Aorta (tissue), 5 donors: Measurements from ENCODE around the gene LRRC2. TPM values are rescaled to one million over a fixed set of nuclear protein-coding genes. Genes with fewer than 3 reads are reported as not detected.
"Not testable (repeated sequence)": the region's sequence is repeated elsewhere in the genome, so short reads cannot be mapped to it uniquely, and the experiment has no call there.

Source experiments
- ATAC-seq: fragments of 200-7000 bp; cut with Tn5 transposase; one replicate; pipeline ENCODE4 v1.9.1; 2022; ENCODE audit warnings: moderate library complexity; ENCODE audit not compliant: low FRiP score
- DNase-seq, 2 donors: peaks; one replicate each; pipeline ENCODE4 v3.0.0-alpha.2; 2020
- H3K27ac ChIP-seq, 2 donors: one replicate each; pipeline ENCODE4 v1.5.1; 2013; ENCODE audit warnings: low read length in 2 of 2, mild to moderate bottlenecking in 2 of 2, moderate library complexity in 2 of 2, control low read depth in 1 of 2, inconsistent platforms in 1 of 2, low read depth in 1 of 2
- H3K27me3 ChIP-seq, 2 donors: one replicate each; pipeline ENCODE4 v1.6.1; 2013; ENCODE audit warnings: control low read depth in 1 of 2, low read length in 1 of 2, mild to moderate bottlenecking in 1 of 2, moderate library complexity in 1 of 2; ENCODE audit not compliant: insufficient read depth in 2 of 2, control insufficient read depth in 1 of 2
- H3K36me3 ChIP-seq, 2 donors: one replicate each; pipeline ENCODE4 v1.6.1; 2013; ENCODE audit warnings: control low read depth in 1 of 2, low read length in 1 of 2, mild to moderate bottlenecking in 1 of 2; ENCODE audit not compliant: insufficient read depth in 2 of 2, control insufficient read depth in 1 of 2
- H3K4me1 ChIP-seq, 2 donors: one replicate each; pipeline ENCODE4 v1.6.1; 2013; ENCODE audit warnings: low read length in 2 of 2, control low read depth in 1 of 2, mild to moderate bottlenecking in 1 of 2, moderate library complexity in 1 of 2; ENCODE audit not compliant: insufficient read depth in 2 of 2, control insufficient read depth in 1 of 2
- H3K4me3 ChIP-seq, 2 donors: one replicate each; pipeline ENCODE4 v1.5.1; 2013; ENCODE audit warnings: low read length in 2 of 2, control low read depth in 1 of 2, mild to moderate bottlenecking in 1 of 2
- H3K9me3 ChIP-seq: one replicate; pipeline ENCODE4 v1.6.1; 2013; ENCODE audit warnings: mild to moderate bottlenecking, low read length; ENCODE audit not compliant: control insufficient read depth
- WGBS, 2 donors: extraction: QIAGEN DNeasy Blood & Tissue Kit; methylation state at CpG; one replicate each; pipeline ENCODE4 v1.1.7; 2013; 5-methylcytosine and 5-hydroxymethylcytosine counted together
- intact Hi-C, 2 donors: fragments of 100-400 bp; cut with DNase I; formaldehyde crosslinking; loops; one replicate each; pipeline versions ENCODE4 v1.14.2 to v1.15.0; 2022
- polyA plus RNA-seq, 2 donors: library from polyadenylated mRNA; stranded (reverse); fragments of 200-250 nt; gene quantifications; one replicate each; pipeline ENCODE4 v1.2.3, GENCODE V29; 2013
- total RNA-seq, 2 donors: library from RNA; stranded (reverse); fragmentation: NEBNext Ultra II Directional; extraction: Animal tissue kit (Norgen Biotek cat#: 25700); gene quantifications; one replicate each; pipeline ENCODE4 v1.2.1, GENCODE V29; 2021
- donor health status: healthy with polysubstance abuse.
- donor health status: Bipolar disorder and iron deficiency.
- donor health status: DM: no; HTN: no; CAD: no.
- donor health status: DM: no; HTN: no; CAD: no.
- donor health status: DM: yes; HTN: yes; CAD: no.

Gene LRRC2
- total and polyA plus RNA-seq, 4 donors: 0.03 to 8.8 (median 0.45) TPM

DNA sequence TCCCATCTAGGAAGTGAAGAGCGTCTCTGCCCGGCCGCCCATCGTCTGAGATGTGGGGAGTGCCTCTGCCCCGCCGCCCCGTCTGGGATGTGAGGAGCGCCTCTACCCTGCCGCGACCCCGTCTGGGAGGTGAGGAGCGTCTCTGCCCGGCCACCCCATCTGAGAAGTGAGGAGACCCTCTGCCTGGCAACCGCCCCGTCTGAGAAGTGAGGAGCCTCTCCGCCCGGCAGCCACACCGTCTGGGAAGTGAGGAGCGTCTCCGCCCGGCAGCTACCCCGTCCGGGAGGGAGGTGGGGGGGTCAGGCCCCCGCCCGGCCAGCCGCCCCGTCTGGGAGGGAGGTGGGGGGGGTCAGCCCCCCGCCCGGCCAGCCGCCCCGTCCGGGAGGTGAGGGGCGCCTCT is 71.6 kb downstream of the LRRC2 start:
- WGBS, 2 donors: 90 to 96% methylated on average over 9 to 28 of the region's 33 CpGs
- H3K27ac ChIP-seq, H3K4me1 ChIP-seq, intact Hi-C loops, DNase-seq, H3K27me3 ChIP-seq, H3K4me3 ChIP-seq, H3K36me3 ChIP-seq, H3K9me3 ChIP-seq, ATAC-seq: not testable (repeated sequence)

DNA sequence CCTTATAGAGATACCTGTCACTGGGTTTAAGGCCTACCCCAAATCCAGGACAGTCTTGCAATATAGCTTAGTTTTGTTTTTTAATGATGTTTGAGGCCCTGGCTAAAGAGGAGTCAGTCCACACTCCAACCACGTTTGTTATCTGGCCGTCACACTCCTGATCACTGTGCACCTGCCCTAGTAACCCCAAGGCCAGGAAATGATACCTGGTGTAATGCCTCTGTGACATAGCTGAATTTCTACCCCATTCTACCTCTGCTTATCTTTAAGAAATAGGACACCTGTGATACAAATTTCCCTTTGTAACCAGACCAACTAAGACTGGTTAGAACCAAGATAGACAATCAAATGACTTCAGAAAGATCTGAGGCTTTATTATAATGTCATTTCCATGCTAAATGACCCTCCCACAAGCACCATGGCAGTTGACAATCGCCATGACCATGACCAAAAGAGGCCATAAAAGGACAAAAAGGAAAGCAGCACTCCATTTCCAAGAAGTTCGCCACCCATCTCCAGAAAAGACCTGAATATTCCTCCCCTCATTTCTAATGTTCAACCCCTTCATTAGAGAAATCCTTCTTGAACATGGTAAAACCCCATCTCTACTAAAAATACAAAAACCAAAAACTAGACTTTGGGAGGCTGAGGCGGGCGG is 73.1 kb downstream of the LRRC2 start:
- ATAC-seq: no peak
- no peaks in the 10 kb centered on the region for H3K36me3 ChIP-seq
- DNase-seq: no peak
- no peaks in the 10 kb centered on the region for H3K27me3 ChIP-seq
- WGBS, 2 donors: 90% methylated on average over 6 of the region's 6 CpGs
- H3K4me3 ChIP-seq: no peak overlapping the region
- no peak overlapping the region for H3K27ac ChIP-seq
- H3K9me3 ChIP-seq: no peaks in the 10 kb centered on the region
- H3K4me1 ChIP-seq: no peaks in the 10 kb centered on the region
- intact Hi-C loops: no loop called here

DNA sequence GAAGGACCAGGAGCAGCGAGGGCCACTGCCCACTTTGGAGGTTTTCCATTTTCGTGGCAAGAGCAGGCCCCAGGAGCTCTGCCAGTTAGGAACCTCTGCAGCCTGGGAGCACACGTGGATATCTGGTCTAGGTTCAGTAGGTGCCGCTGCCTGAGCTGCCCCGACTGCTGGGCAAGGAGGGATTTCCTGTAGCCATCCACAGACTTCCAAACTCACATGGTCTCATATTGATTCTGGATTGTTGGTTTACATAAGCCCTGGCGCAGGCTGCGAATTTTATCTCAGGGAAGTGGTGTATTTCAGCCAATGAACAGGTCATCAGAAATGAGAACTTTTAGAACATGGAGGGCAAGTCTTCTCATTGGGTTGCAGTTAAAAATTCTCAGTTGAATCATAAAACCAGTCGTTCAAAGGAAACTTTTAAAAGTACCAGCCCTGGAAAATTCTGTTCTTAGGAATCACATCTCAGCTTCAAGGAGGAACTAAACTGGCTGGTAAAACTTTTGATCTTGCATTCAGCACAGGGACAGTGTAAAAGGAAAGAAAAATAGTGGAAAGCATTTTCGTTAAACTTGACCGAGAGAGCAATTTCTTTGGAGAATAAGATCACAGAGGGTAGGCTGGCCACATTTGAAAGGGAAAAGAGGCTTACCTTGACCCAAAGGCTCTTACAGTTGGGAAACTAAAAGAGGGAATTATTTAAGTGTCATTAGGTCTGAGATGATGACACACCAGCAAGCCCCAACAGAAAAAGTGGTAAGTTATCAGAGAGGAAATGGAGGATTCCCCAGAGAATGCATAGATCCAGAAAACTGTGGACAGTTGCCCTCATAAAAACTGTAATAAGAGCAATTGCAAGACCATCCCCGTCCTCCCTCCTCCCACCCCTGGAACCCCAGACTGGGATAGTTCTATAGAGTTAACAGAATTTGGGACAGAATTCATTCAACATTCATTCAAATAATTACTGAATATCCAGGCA is 74.7 kb downstream of the LRRC2 start:
- intact Hi-C loops: no loop called here
- no peaks in the 10 kb centered on the region for H3K9me3 ChIP-seq
- H3K27ac ChIP-seq: no peak overlapping the region
- H3K36me3 ChIP-seq: no peaks in the 10 kb centered on the region
- H3K27me3 ChIP-seq: no peaks in the 10 kb centered on the region
- WGBS, 2 donors: 46 to 52% methylated on average over 11 of the region's 11 CpGs
- ATAC-seq (no peak), DNase-seq (no peak)
- no peaks in the 10 kb centered on the region for H3K4me1 ChIP-seq
- no peak overlapping the region for H3K4me3 ChIP-seq

DNA sequence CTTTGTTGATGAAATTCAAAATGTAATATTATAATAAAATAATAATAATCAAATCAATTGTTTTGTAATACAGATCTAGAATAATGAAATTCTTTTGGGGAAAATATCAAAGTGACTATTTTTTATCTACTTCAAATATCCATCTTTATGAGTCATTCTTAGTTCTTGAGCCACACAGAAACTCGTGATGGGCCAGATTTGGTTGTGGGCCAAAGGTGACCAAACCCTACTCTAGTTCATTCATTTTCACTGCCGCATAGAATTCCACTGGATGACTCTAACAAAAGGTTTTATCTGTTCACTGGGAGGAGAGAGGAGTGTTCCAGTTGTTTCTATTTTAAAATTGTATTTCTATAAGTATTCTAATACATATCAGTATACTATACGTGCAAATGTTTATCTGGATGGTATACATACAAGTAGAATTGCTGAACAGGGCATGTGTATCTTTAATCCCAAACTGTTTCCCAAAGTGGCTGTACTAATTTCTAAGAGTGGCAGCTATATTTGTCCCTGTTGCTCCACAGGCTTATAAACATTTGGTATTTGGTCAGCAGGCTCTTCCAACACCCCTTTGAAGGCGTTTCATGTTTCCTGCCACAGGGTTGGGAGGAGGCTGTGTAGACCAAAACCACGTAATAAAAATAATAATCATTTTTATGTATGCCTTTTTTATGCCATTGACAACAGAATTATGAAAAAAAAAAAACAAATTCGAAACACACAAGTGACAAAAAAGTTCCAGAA is 75.6 kb downstream of the LRRC2 start:
- intact Hi-C loops: no loop called here
- Histone ChIP-seq H3K27ac (no peak overlapping the region), H3K27me3 (no peaks in the 10 kb centered on the region), H3K4me3 (no peak overlapping the region), H3K36me3 (no peaks in the 10 kb centered on the region), H3K9me3 (no peaks in the 10 kb centered on the region), H3K4me1 (no peaks in the 10 kb centered on the region)
- WGBS, 2 donors: 65 to 75% methylated on average over 6 of the region's 6 CpGs
- no peak for ATAC-seq
- no peak for DNase-seq

DNA sequence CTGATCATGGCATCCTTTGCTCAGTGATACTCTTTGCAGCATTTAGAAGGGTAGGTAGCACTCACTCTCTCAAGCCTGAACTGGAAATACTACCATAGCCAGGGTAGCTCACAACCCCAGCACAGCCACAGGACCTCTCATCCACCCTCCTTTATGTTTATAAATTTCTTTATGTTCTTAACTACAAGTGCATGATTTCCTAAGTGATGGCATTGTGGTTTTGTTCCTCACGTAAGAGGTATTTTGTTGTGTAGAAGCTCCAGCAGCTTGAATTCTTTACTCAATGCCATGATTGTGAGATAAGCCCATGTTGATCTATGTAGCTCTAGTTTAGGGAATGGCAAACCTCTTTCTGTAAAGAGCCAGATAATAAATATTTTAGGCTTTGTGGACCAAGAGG is 76.2 kb downstream of the LRRC2 start:
- H3K36me3 ChIP-seq: no peaks in the 10 kb centered on the region
- no peak overlapping the region for H3K27ac ChIP-seq
- intact Hi-C loops: loop anchor here (2.0 to 10.0 kb wide), 2 partner anchors 141 to 145 kb away; no protein-coding TSS in a partner anchor
- H3K9me3 ChIP-seq: no peaks in the 10 kb centered on the region
- no peaks in the 10 kb centered on the region for H3K4me1 ChIP-seq
- H3K27me3 ChIP-seq: no peaks in the 10 kb centered on the region
- 74 to 77% methylated on average over 1 of the region's 1 CpG for WGBS, 2 donors
- ATAC-seq: no peak
- no peak for DNase-seq
- no peak overlapping the region for H3K4me3 ChIP-seq

DNA sequence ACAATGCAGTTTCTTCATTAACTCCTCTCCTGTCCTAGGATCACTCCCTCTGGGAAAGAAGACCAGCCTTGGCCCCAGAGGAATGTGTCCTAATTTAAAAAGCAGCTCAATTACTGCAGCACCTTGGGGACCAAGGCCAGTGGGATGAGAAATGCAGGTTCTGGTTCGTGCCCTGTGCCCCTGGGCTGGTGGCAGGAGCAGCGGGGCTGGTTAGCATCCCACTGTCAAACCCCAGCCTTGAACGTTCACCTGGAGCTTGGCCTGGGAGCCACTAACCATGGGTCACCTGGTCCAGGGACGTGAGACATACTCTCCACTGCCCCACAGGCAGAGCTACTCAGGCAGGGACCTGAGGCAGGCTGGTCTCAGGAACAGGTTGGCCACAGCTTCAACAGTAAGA is 76.7 kb downstream of the LRRC2 start:
- intact Hi-C loops: loop anchor here (2.0 to 10.0 kb wide), 2 partner anchors 141 to 145 kb away; no protein-coding TSS in a partner anchor
- H3K27me3 ChIP-seq: no peaks in the 10 kb centered on the region
- no peak overlapping the region for H3K27ac ChIP-seq
- no peaks in the 10 kb centered on the region for H3K36me3 ChIP-seq
- no peaks in the 10 kb centered on the region for H3K9me3 ChIP-seq
- H3K4me3 ChIP-seq: no peak overlapping the region
- 80 to 85% methylated on average over 4 of the region's 4 CpGs for WGBS, 2 donors
- DNase-seq: no peak
- no peaks in the 10 kb centered on the region for H3K4me1 ChIP-seq
- no peak for ATAC-seq

DNA sequence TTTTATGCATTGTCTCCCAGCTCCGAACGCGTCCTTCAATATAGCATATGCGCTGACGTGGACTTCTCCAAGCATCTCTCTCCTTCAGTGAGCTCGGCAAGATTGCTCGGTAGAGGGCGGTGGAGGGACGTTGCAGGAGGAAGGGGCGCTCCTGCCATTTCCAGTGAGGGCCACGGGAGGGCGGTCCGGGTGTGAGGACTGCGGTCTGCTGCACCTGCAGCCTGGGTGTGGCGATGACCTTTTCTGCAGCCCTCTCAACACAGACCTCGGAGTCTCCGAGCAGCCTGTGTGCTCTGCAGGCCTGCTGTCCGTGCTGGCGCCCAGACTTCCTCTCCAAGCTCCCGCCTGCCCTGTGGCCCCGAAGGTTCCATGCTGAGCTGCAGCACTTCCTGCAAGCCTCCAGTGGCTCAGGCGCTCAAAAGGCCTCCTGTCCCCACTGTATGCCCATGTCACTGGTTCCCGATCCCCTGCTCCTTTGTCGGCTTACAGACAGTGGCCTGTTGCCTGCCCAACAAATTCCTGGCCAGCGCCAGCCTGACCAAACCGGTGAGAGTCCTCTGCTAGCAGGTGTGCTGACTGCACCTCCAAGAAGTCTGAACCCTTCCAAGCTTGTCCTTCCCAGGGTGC is 77.3 kb downstream of the LRRC2 start:
- WGBS, 2 donors: 15% methylated on average over 26 of the region's 26 CpGs
- H3K27me3 ChIP-seq: no peaks in the 10 kb centered on the region
- H3K9me3 ChIP-seq: no peaks in the 10 kb centered on the region
- H3K4me3 ChIP-seq: no peak overlapping the region
- intact Hi-C loops: loop anchor here (2.0 to 10.0 kb wide), 2 partner anchors 142 to 146 kb away; no protein-coding TSS in a partner anchor
- ATAC-seq (peak; percentile 94), DNase-seq (peak; percentile 93 to 95)
- H3K4me1 ChIP-seq: no peaks in the 10 kb centered on the region
- H3K27ac ChIP-seq: no peak overlapping the region
- H3K36me3 ChIP-seq: no peaks in the 10 kb centered on the region

DNA sequence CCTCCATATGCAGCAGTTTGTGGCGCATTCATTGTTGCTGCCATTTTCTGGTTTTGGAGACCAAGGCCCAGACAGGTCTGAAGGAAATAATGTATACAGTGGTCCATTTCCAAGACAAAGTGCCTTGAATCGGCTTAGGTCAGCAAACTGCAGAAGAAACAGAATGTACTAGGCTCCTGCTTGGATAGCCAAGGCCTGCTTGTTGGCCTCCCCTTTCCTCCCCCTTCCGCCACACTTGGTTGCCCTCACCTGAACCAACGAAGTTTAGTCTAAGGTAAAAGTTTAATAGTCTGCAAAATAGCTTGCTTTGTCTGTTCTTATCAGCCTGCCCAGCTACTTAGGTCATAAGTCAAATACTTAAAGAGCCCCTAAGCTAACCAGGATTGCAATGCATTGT is 80.3 kb downstream of the LRRC2 start:
- H3K36me3 ChIP-seq: no peaks in the 10 kb centered on the region
- no peaks in the 10 kb centered on the region for H3K9me3 ChIP-seq
- H3K27ac ChIP-seq: no peak overlapping the region
- intact Hi-C loops: loop anchor here in 1 of 2 donors (10.0 kb wide), 1 partner anchor 149 kb away; no protein-coding TSS in a partner anchor
- no peaks in the 10 kb centered on the region for H3K4me1 ChIP-seq
- ATAC-seq (no peak), DNase-seq (no peak)
- no peaks in the 10 kb centered on the region for H3K27me3 ChIP-seq
- WGBS, 2 donors: 87 to 89% methylated on average over 4 of the region's 4 CpGs
- no peak overlapping the region for H3K4me3 ChIP-seq
